Mucosa of descending colon (tissue), 3 donors: ENCODE measurements around the gene HTRA2. TPM values are rescaled to one million over a fixed set of nuclear protein-coding genes. Genes with fewer than 3 reads are reported as not detected.

Experiments used
- ATAC-seq: fragments of 200-7000 bp; cut with Tn5 transposase; one replicate; pipeline ENCODE4 v1.9.1; 2020; ENCODE audit warnings: mild to moderate bottlenecking, moderate library complexity
- DNase-seq, 3 donors: peaks; one replicate each; pipeline ENCODE4 v3.0.0-alpha.2; 2020
- H3K36me3 ChIP-seq: fragments of 200-600 bp; one replicate; pipeline ENCODE4 v1.8.0; 2021; ENCODE audit warnings: low read depth, mild to moderate bottlenecking
- H3K4me1 ChIP-seq: fragments of 200-600 bp; one replicate; pipeline ENCODE4 v1.8.0; 2021; ENCODE audit warnings: low read depth, mild to moderate bottlenecking
- H3K4me3 ChIP-seq: fragments of 200-600 bp; one replicate; pipeline ENCODE4 v1.8.0; 2021; ENCODE audit warnings: mild to moderate bottlenecking
- H3K9me3 ChIP-seq: fragments of 200-600 bp; one replicate; pipeline ENCODE4 v1.8.0; 2021; ENCODE audit warnings: mild to moderate bottlenecking
- intact Hi-C, 2 donors: fragments of 100-400 bp; cut with DNase I in 1 of 2; cut with micrococcal nuclease in 1 of 2; formaldehyde crosslinking; loops; one replicate each; pipeline versions ENCODE4 v1.11.0 to v1.11.1; 2022; cut with DNase I, micrococcal nuclease
- total RNA-seq, 3 donors: library from RNA; stranded (reverse); fragmentation: NEBNext Ultra II Directional in 2 of 3; extraction: Animal tissue kit (Norgen Biotek cat#: 25700) in 2 of 3; gene quantifications; one replicate each; pipeline versions ENCODE4 v1.2.1 to v1.2.4, GENCODE V29; 2021 to 2023
- TF ChIP-seq, protein P1 (sequence below): fragments of 200-600 bp; IDR thresholded peaks from one replicate; pipeline ENCODE4 v1.8.0; 2022; ENCODE audit warnings: antibody characterized with exemption, mild to moderate bottlenecking
- donor health status: DM: no; HTN: no; CAD: no; lungs with moderate emphysema.
- donor health status: DM: no; HTN: no; CAD: no.
- donor health status: DM: no; HTN: yes; CAD: no.

Gene HTRA2
- total RNA-seq, 3 donors from 2014 or later, result 22.2 to 37.1 (median 23.3) TPM

DNA sequence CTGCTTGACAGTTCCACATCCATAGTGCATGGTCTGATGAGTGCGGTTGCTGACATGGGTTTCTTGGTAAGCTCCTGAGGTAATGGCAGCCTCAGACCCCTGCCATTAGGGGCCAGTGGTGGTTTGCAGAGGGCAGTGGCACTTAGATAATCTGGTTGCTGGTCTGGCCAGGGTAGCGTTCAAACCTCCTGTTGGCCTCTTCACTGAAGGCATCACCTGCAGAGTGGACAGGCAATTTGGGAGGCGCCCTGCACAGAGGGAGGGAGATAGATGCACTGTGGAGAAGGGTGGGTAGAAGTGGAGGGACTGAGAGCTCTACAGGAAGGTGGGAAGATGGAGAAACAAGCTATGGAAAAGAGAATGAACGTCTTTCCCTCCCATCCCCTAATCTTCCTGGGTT lies 3.7 kb downstream of the HTRA2 start:
- ATAC-seq, result no peak
- H3K4me3 ChIP-seq, result no peak overlapping the region
- intact Hi-C loops, result loop anchor here in 1 of 2 donors (10.0 kb wide), 1 partner anchor 49 kb away; the partner anchor contains the start of genes CCDC142 and TTC31
- H3K9me3 ChIP-seq, result no peaks in the 10 kb centered on the region
- DNase-seq, result no peak
- TF ChIP-seq, protein P1, sequence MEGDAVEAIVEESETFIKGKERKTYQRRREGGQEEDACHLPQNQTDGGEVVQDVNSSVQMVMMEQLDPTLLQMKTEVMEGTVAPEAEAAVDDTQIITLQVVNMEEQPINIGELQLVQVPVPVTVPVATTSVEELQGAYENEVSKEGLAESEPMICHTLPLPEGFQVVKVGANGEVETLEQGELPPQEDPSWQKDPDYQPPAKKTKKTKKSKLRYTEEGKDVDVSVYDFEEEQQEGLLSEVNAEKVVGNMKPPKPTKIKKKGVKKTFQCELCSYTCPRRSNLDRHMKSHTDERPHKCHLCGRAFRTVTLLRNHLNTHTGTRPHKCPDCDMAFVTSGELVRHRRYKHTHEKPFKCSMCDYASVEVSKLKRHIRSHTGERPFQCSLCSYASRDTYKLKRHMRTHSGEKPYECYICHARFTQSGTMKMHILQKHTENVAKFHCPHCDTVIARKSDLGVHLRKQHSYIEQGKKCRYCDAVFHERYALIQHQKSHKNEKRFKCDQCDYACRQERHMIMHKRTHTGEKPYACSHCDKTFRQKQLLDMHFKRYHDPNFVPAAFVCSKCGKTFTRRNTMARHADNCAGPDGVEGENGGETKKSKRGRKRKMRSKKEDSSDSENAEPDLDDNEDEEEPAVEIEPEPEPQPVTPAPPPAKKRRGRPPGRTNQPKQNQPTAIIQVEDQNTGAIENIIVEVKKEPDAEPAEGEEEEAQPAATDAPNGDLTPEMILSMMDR, result no peak
- no peaks in the 10 kb centered on the region for H3K36me3 ChIP-seq
- H3K4me1 ChIP-seq, result peaks cover 5% of the 10 kb centered on the region

DNA sequence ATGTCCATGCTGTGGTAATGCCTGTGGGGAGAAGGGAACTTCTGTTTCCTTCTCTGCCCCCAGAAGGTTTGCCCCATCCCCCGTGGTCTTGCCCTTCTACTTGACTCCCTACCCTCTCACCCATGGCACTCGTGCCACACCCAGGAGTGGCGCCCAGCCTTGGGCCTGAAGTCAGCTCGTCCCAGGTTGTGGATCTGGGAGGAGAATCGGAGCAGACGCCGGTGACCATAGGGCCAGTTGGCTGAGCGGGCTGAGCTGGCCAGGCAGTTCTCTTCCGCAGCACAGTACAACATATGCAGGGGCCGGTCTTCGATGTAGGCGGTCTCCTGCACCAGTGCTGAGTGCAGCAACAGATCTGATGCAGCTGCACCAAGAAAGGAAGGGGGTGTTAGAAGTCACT lies 4.7 kb downstream of the HTRA2 start:
- Histone ChIP-seq H3K36me3 (no peaks in the 10 kb centered on the region), H3K4me1 (no peaks in the 10 kb centered on the region), H3K9me3 (no peaks in the 10 kb centered on the region), H3K4me3 (no peak overlapping the region)
- TF ChIP-seq, protein P1, result no peak
- intact Hi-C loops, result loop anchor here in 1 of 2 donors (10.0 kb wide), 1 partner anchor 50 kb away; the partner anchor contains the start of genes CCDC142 and TTC31
- DNase-seq, result no peak
- ATAC-seq, result no peak

DNA sequence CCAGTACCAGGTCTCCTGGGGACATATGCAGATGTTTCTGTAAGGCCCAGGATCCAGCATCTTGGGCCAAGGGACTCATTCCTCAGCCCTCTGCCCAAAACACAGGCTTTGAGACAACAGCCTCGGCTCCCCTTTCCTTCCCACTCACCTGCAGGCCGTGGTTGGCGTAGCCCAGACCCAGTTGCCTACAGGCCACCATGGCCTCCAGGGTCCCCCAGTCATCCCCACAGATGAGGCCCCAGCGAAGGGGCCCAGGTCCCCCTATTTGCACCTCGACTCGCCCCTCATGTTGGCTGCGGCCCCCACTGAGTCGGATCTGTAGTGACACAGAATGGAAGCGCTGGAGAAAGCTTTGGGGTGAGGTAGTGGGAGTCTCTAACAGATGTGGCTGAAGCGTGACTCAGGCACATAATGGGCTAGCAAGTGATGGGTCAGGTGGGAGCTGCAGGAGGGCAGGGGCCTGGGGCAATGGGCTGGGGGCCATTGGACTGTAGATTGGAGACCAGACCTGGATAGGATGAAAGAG lies 5.8 kb downstream of the HTRA2 start:
- DNase-seq (peak in 1 of 3 donors; percentile 44), ATAC-seq (no peak)
- Histone ChIP-seq H3K9me3 (no peaks in the 10 kb centered on the region), H3K4me1 (no peaks in the 10 kb centered on the region), H3K36me3 (no peaks in the 10 kb centered on the region), H3K4me3 (no peak overlapping the region)
- intact Hi-C loops, result loop anchor here in 1 of 2 donors (10.0 kb wide), 1 partner anchor 51 kb away; the partner anchor contains the start of genes CCDC142 and TTC31
- TF ChIP-seq, protein P1, result no peak

DNA sequence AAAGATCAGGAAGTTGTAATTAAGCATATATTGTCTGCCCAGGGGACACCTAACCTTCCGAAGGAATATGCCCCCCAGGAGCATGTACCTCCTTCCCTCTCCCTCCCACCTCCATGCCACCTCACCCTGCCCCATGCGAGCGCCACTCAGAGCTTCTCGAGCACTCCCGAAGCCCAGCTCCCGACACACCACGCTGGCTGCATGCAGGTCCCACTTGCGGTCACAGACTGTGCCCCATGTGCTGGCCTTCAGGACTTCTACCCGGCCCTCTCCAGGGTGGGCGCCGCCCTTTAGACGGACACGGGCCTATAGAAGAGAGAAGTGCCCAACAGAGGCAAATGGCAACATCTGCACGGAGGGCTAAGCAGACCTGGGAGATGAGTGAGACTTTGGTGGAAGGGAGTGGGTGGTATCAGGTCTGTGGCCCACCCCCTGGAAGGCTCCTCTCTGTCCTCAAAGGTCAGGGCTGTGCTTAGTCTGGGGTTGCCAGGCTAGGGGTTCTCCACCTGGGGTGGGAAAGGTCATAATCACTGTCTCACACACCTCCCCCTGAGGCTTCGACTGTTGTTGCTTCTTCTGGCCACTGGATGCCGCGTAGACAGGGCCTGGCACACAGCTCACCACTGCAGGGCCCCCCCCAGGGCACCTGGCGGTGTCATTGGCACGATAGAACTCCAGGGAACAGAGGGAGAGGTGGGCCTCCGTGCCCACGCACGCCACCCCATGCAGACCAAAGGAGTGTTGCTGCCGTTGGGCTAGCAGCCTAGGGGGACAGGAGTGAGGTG lies 6.6 kb downstream of the HTRA2 start:
- Histone ChIP-seq H3K4me1 (no peaks in the 10 kb centered on the region), H3K36me3 (no peaks in the 10 kb centered on the region), H3K9me3 (no peaks in the 10 kb centered on the region), H3K4me3 (no peak overlapping the region)
- TF ChIP-seq, protein P1, result no peak
- intact Hi-C loops, result loop anchor here in 1 of 2 donors (10.0 kb wide), 1 partner anchor 52 kb away; the partner anchor contains the start of genes CCDC142 and TTC31
- ATAC-seq (no peak), DNase-seq (peak in 1 of 3 donors; percentile 43)

DNA sequence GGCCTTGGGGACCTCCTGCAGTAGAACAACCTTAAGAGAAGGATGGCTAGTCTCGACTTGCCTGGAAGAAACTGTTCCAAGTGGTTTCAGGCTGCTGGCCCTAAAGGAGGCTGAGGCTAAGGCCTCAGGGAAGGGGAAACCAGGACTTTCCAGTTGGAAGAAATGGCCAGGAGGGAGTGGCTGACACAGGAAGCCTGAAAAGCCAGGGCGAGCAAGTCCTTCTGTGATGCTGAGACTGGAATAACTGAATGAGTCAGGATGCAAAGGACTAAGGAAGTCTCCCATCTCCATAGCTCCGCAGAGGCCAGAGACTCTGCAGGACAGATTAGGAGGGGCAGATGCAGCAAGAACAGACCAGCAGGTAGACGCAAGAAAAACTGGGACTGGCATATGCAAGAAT lies 7.4 kb downstream of the HTRA2 start:
- no peaks in the 10 kb centered on the region for H3K36me3 ChIP-seq
- H3K4me1 ChIP-seq, result no peaks in the 10 kb centered on the region
- no peak for ATAC-seq
- no peak overlapping the region for H3K4me3 ChIP-seq
- intact Hi-C loops, result loop anchor here in 1 of 2 donors (10.0 kb wide), 1 partner anchor 52 kb away; the partner anchor contains the start of genes CCDC142 and TTC31
- DNase-seq, result no peak
- TF ChIP-seq, protein P1, result no peak
- H3K9me3 ChIP-seq, result no peaks in the 10 kb centered on the region
